DND-41 (cell line): Measurements from ENCODE around the gene DDX43.
"Not testable (repeated sequence)": the region's sequence is repeated elsewhere in the genome, so short reads cannot be mapped to it uniquely, and the experiment has no call there.

Experiments used
- ATAC-seq: fragments of 200-7000 bp; cut with Tn5 transposase; 3 replicates; pipeline ENCODE4 v1.9.1; 2021; ENCODE audit warnings: low read depth; ENCODE audit not compliant: insufficient read depth
- DNase-seq: peaks from one replicate; pipeline ENCODE4 v3.0.0-alpha.2; 2020
- H2AFZ ChIP-seq: 2 replicates; pipeline ENCODE4 v1.6.0; 2012; ENCODE audit warnings: low read depth, low read length
- H3K27ac ChIP-seq: 2 replicates; pipeline ENCODE4 v1.5.1; 2012; ENCODE audit warnings: low read length, inconsistent platforms
- H3K27me3 ChIP-seq: fragments of 200-600 bp; sonication (generic); 2 replicates; pipeline ENCODE4 v1.6.0; 2012; ENCODE audit warnings: low read length, mild to moderate bottlenecking, inconsistent platforms; ENCODE audit not compliant: insufficient read depth, poor library complexity
- H3K36me3 ChIP-seq: 2 replicates; pipeline ENCODE4 v1.5.1; 2012; ENCODE audit warnings: low read length, inconsistent platforms; ENCODE audit not compliant: insufficient read depth
- H3K4me1 ChIP-seq: 2 replicates; pipeline ENCODE4 v1.5.1; 2012; ENCODE audit warnings: mild to moderate bottlenecking, low read length; ENCODE audit not compliant: insufficient read depth
- H3K4me2 ChIP-seq: 2 replicates; pipeline ENCODE4 v1.6.0; 2012; ENCODE audit warnings: mild to moderate bottlenecking, moderate library complexity, low read length, inconsistent platforms; ENCODE audit not compliant: insufficient read depth
- H3K4me3 ChIP-seq, 2 experiments: fragments of 200-600 bp in 1 of 2; shearing (Covaris generic) in 1 of 2; 2 replicates each; pipeline ENCODE4 v1.5.1; 2012 to 2016; ENCODE audit warnings: inconsistent platforms in 2 of 2, low read length in 2 of 2, mild to moderate bottlenecking in 2 of 2, low read depth in 1 of 2, moderate library complexity in 1 of 2
- H3K79me2 ChIP-seq: 2 replicates; pipeline ENCODE4 v1.6.0; 2012; ENCODE audit warnings: low read length, inconsistent platforms; ENCODE audit not compliant: insufficient read depth
- H3K9ac ChIP-seq: 2 replicates; pipeline ENCODE4 v1.6.0; 2012; ENCODE audit warnings: low read depth, mild to moderate bottlenecking, inconsistent platforms, low read length, moderate library complexity
- H3K9me3 ChIP-seq: 2 replicates; pipeline ENCODE4 v1.5.1; 2012; ENCODE audit warnings: low read length, moderate library complexity, mild to moderate bottlenecking, inconsistent platforms; ENCODE audit not compliant: insufficient read depth, severe bottlenecking
- H4K20me1 ChIP-seq: 2 replicates; pipeline ENCODE4 v1.6.0; 2012; ENCODE audit warnings: low read length; ENCODE audit not compliant: insufficient read depth
- CTCF ChIP-seq: IDR thresholded peaks from 2 replicates; pipeline ENCODE4 v1.5.1; 2012; ENCODE audit warnings: borderline replicate concordance, low read length, moderate library complexity, mild to moderate bottlenecking; ENCODE audit not compliant: poor library complexity, severe bottlenecking; ENCODE audit errors: extremely low read depth
- EZH2 ChIP-seq: IDR thresholded peaks from 3 replicates; pipeline ENCODE4 v1.6.1; 2012; ENCODE audit warnings: borderline replicate concordance, low read depth, mild to moderate bottlenecking, moderate library complexity, low read length, inconsistent platforms; ENCODE audit not compliant: severe bottlenecking

DDX43 gene

GRCh38 chr6:73389854-73390253, 4.8 kb upstream of the DDX43 start:
- Histone ChIP-seq H3K4me3 (no peak overlapping the region), H3K9ac (no peak overlapping the region), H3K9me3 (no peaks in the 10 kb centered on the region), H2AFZ (no peak overlapping the region), H3K27me3 (peaks cover 7% of the 10 kb centered on the region), H3K36me3 (no peaks in the 10 kb centered on the region), H3K4me1 (no peaks in the 10 kb centered on the region), H4K20me1 (no peaks in the 10 kb centered on the region), H3K79me2 (no peaks in the 10 kb centered on the region), H3K4me2 (no peak overlapping the region), H3K27ac (no peak overlapping the region)
- TF ChIP-seq CTCF (no peak), EZH2 (no peak)
- DNase-seq: no peak
- no peak for ATAC-seq

GRCh38 chr6:73391675-73392074, 3.0 kb upstream of the DDX43 start:
- no peak for TF ChIP-seq EZH2
- TF ChIP-seq CTCF: no peak
- no peaks in the 10 kb centered on the region for H3K79me2 ChIP-seq
- H3K27me3 ChIP-seq: peaks cover 7% of the 10 kb centered on the region
- no peak overlapping the region for H3K27ac ChIP-seq
- no peaks in the 10 kb centered on the region for H3K4me1 ChIP-seq
- ATAC-seq (no peak), DNase-seq (no peak)
- no peak overlapping the region for H3K9ac ChIP-seq
- H3K4me3 ChIP-seq: no peak overlapping the region
- H3K36me3 ChIP-seq: no peaks in the 10 kb centered on the region
- H3K9me3 ChIP-seq: no peaks in the 10 kb centered on the region
- H3K4me2 ChIP-seq: no peak overlapping the region
- H4K20me1 ChIP-seq: no peaks in the 10 kb centered on the region
- no peak overlapping the region for H2AFZ ChIP-seq

- ATAC-seq, H3K4me1 ChIP-seq, H3K4me2 ChIP-seq, H3K79me2 ChIP-seq, H2AFZ ChIP-seq, H3K9ac ChIP-seq, H3K36me3 ChIP-seq, H3K27ac ChIP-seq, H3K27me3 ChIP-seq, H3K4me3 ChIP-seq, DNase-seq, H4K20me1 ChIP-seq, H3K9me3 ChIP-seq: not testable (repeated sequence)
Observed at GRCh38 chr6:73392188-73392587, 2.4 kb upstream of the DDX43 start.

- Histone ChIP-seq H2AFZ (no peak overlapping the region), H3K4me1 (no peaks in the 10 kb centered on the region), H4K20me1 (no peaks in the 10 kb centered on the region), H3K4me3 (no peak overlapping the region), H3K4me2 (no peak overlapping the region), H3K9me3 (no peaks in the 10 kb centered on the region), H3K27ac (no peak overlapping the region), H3K79me2 (no peaks in the 10 kb centered on the region), H3K27me3 (peaks cover 7% of the 10 kb centered on the region), H3K9ac (no peak overlapping the region), H3K36me3 (no peaks in the 10 kb centered on the region)
- TF ChIP-seq CTCF (no peak), EZH2 (no peak)
- ATAC-seq: no peak
- DNase-seq: no peak
Observed at GRCh38 chr6:73393278-73393677, 1.4 kb upstream of the DDX43 start.
